Measurements from ENCODE around the gene NOP53.
"Not testable (repeated sequence)": the region's sequence is repeated elsewhere in the genome, so short reads cannot be mapped to it uniquely, and the experiment has no call there.

- TF ChIP-seq CTCF, POLR2A, EP300 (IDR thresholded peaks at IDR 0.05): not testable (repeated sequence)
Measured at GRCh38 chr19:47718415-47719046, 26.8 kb upstream of the NOP53 start.
